ENCODE results near the gene S100A11.

S100A11 gene

GRCh38 chr1:152039886-152040285 lies 3.1 kb upstream of the S100A11 start:
- no peak for DNase-seq (ENCODE audit: low read depth in 2 of 2, low spot score in 1 of 2)

- DNase-seq (ENCODE audit: low read depth in 2 of 2, low spot score in 1 of 2), result no peak
These were observed 2.7 kb upstream of the S100A11 start for GRCh38 chr1:152039461-152039860.

GRCh38 chr1:152038871-152039270 lies 2.1 kb upstream of the S100A11 start:
- no peak for DNase-seq (ENCODE audit: low read depth in 2 of 2, low spot score in 1 of 2)

- no peak for DNase-seq (ENCODE audit: low read depth in 2 of 2, low spot score in 1 of 2)
These were observed 1.1 kb downstream of the S100A11 start for GRCh38 chr1:152035539-152036266.

GRCh38 chr1:152034654-152035538 lies 1.9 kb downstream of the S100A11 start:
- peak in 1 of 2 donors; percentile 24 for DNase-seq (ENCODE audit: low read depth in 2 of 2, low spot score in 1 of 2)

GRCh38 chr1:152034324-152034653 lies 2.5 kb downstream of the S100A11 start:
- DNase-seq (ENCODE audit: low read depth in 2 of 2, low spot score in 1 of 2), result no peak

- DNase-seq (ENCODE audit: low read depth in 2 of 2, low spot score in 1 of 2), result no peak
These were observed 6.9 kb downstream of the S100A11 start for GRCh38 chr1:152029929-152030211.

- no peak for DNase-seq (ENCODE audit: low read depth in 2 of 2, low spot score in 1 of 2)
These were observed 7.5 kb downstream of the S100A11 start for GRCh38 chr1:152029144-152029928.

- no peak for DNase-seq (ENCODE audit: low read depth in 2 of 2, low spot score in 1 of 2)
These were observed 9.9 kb downstream of the S100A11 start for GRCh38 chr1:152026895-152027294.

GRCh38 chr1:152024223-152024622 lies 12.6 kb downstream of the S100A11 start:
- DNase-seq (ENCODE audit: low read depth in 2 of 2, low spot score in 1 of 2), result no peak

GRCh38 chr1:152023221-152023620 lies 13.6 kb downstream of the S100A11 start:
- DNase-seq (ENCODE audit: low read depth in 2 of 2, low spot score in 1 of 2), result no peak

GRCh38 chr1:152022474-152022873 lies 14.3 kb downstream of the S100A11 start:
- no peak for DNase-seq (ENCODE audit: low read depth in 2 of 2, low spot score in 1 of 2)

- DNase-seq (ENCODE audit: low read depth in 2 of 2, low spot score in 1 of 2), result no peak
These were observed 15.2 kb downstream of the S100A11 start for GRCh38 chr1:152021569-152021968.

GRCh38 chr1:152020849-152021248 lies 16.0 kb downstream of the S100A11 start:
- no peak for DNase-seq (ENCODE audit: low read depth in 2 of 2, low spot score in 1 of 2)

- DNase-seq (ENCODE audit: low read depth in 2 of 2, low spot score in 1 of 2), result no peak
These were observed 18.3 kb downstream of the S100A11 start for GRCh38 chr1:152018537-152018936.

- DNase-seq (ENCODE audit: low read depth in 2 of 2, low spot score in 1 of 2), result no peak
These were observed 21.0 kb downstream of the S100A11 start for GRCh38 chr1:152015766-152016165.

- no peak for DNase-seq (ENCODE audit: low read depth in 2 of 2, low spot score in 1 of 2)
These were observed 21.9 kb downstream of the S100A11 start for GRCh38 chr1:152014943-152015342.

- no peak for DNase-seq (ENCODE audit: low read depth in 2 of 2, low spot score in 1 of 2)
These were observed 23.1 kb downstream of the S100A11 start for GRCh38 chr1:152013664-152014237.

GRCh38 chr1:152009691-152010090 lies 27.1 kb downstream of the S100A11 start:
- DNase-seq (ENCODE audit: low read depth in 2 of 2, low spot score in 1 of 2), result no peak

- no peak for DNase-seq (ENCODE audit: low read depth in 2 of 2, low spot score in 1 of 2)
These were observed 29.8 kb downstream of the S100A11 start for GRCh38 chr1:152007047-152007446.

- no peak for DNase-seq (ENCODE audit: low read depth in 2 of 2, low spot score in 1 of 2)
These were observed 31.4 kb downstream of the S100A11 start for GRCh38 chr1:152005360-152005912.

Measured in stimulated activated CD8-positive, alpha-beta memory T cell treated with anti-CD3 and anti-CD28 coated beads, Interleukin-4, amount 100 ng/mL, for 4 hours (primary cell).